AG09319 (cell line): ENCODE data around the gene FAM78B.

Experiments used
- DNase-seq: peaks from one replicate; pipeline ENCODE4 v3.0.0-alpha.2; 2010; ENCODE audit warnings: low read depth; ENCODE audit errors: extremely low read depth
- TF ChIP-seq, protein P1 (sequence below): IDR thresholded peaks from 2 replicates; pipeline ENCODE4 v1.5.1; 2011; ENCODE audit warnings: low read depth, mild to moderate bottlenecking, inconsistent platforms, low read length, moderate library complexity

The FAM78B gene

DNA sequence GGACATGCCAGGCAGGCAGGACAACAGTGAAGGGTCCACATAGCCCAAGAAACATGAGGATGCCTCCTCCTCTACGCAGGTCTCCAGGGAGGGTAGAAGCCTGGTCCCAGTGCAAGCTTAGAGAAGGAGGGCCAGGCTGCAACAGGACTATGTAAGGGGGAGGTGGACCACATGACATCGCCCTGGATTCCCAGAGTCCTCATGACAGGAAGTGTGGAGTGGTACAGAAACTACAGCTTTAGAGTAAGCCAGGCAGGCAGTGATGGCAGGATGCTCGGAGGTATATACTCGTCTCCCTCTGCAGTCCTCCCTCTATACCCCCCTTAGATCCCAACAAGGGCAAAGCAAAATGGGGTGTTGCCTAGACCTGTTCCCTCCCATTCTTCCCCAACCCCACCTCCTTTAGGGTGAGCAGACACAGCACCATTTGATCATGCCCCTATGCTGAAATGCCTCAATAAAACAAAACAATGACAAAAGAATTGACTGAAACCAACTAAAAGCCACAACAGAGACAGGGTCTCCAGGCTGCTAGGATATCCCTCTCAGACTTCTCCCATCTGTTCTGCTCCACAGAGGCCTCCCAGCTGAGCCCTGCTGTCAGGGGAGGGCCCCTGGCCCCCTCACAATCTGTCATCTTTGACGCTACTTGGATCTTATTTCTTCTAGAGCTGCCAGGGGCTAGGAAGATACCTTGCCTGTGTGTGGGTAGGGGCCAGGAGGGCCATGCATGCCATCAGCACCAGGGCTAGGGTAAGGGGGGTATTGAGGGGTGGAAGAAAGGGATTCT lies 13.1 kb downstream of the FAM78B start:
- no peak for DNase-seq
- TF ChIP-seq, protein P1, sequence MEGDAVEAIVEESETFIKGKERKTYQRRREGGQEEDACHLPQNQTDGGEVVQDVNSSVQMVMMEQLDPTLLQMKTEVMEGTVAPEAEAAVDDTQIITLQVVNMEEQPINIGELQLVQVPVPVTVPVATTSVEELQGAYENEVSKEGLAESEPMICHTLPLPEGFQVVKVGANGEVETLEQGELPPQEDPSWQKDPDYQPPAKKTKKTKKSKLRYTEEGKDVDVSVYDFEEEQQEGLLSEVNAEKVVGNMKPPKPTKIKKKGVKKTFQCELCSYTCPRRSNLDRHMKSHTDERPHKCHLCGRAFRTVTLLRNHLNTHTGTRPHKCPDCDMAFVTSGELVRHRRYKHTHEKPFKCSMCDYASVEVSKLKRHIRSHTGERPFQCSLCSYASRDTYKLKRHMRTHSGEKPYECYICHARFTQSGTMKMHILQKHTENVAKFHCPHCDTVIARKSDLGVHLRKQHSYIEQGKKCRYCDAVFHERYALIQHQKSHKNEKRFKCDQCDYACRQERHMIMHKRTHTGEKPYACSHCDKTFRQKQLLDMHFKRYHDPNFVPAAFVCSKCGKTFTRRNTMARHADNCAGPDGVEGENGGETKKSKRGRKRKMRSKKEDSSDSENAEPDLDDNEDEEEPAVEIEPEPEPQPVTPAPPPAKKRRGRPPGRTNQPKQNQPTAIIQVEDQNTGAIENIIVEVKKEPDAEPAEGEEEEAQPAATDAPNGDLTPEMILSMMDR, result no peak

DNA sequence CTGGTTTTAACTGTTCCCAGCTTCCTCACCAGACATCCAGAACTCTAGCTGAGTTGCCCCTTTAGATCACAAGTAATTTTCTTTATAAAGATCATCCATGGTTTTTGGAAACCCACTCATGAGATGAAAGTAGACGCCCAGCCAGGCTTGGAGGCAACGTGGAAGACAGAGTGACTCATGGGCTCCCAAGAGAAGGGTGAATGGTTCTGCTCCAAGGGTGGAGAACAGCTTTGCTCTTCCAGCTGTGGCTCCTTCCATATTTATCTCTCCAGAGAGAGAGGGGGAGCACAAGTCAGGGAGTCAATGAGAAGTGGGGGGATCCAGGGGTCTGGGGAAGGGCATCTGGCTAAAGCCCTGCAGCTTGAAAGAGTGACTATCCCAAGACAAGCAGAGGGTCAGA lies 13.8 kb downstream of the FAM78B start:
- TF ChIP-seq, protein P1, result no peak
- no peak for DNase-seq

DNA sequence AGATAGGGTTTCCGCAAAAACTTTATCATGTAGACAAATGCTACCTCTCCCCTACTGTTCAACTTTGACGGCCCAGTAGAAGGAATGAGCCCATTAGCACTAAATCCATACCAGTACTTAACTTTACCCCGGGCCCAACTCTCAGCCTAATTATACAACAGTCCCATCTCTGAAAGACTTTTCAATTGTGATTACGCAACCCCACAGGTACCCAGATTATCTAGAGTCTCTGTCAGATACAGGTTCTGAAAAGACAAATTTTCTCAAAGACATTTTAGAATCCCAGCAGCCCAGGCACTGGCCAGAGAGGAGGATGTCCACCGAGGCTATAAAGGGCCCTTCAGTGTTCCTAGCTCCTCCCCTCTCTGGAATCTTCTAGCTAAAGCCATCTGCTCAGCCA lies 15.0 kb downstream of the FAM78B start:
- no peak for DNase-seq

DNA sequence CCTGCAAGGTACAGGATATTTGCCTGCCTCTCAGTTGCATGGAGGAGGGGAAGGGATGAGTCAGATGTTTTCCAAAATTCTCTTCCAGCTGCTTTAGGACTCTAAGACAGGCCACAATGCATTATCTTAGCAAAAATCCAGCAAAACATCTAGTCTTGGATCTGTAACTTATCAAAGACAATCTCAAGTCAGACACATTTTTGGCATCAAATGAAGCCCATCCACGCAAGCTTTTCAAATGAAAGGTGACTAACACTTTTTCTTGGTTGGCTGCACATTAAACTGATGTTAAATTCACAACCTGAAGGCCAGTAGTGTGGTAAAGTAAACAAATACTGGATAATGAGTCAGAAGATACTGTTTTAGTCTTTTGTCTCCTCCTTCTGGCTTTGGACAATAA lies 21.3 kb downstream of the FAM78B start:
- TF ChIP-seq, protein P1, result no peak
- no peak for DNase-seq

More for the DNA sequence above, 15.0 kb downstream of the FAM78B start:
- TF ChIP-seq, protein P1, result no peak

DNA sequence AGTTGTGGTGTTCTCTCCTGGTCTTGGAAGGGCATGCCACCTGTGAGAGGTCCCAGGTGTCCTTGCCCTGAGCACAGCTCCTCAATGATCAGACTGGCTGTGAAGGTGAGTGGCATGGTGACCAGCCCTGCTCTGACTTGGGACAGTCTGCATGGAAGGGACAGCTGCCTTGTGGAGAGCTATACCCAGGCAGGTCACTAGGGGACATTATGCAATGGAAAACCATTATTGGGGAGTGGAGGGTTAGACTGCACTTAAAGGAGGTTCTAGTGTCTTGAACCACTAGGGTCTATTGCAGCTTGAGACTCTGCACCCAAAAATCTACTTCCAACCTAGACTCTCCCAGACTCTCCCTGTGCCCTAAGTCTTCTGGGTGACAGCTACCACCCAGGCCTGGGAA lies 24.8 kb downstream of the FAM78B start:
- TF ChIP-seq, protein P1, result no peak
- DNase-seq, result no peak

DNA sequence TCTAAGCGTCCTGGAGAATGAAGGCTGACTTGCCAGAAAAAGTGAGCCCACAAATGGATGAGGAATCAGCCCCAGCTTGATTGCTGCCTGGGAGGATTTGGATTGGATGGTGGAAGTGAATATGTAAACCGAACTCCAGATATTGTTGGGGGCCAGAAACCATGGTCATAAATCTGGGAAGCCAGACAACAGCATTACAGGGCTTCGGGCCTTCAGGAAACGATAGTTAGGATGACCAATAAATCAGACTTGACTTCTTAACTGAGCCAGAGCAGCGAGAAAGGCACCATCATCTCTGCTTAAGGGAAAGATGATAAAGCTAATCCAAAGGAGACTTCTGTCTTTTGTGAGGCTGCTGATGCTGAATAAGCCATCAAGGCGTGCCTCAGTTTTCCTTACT lies 26.6 kb downstream of the FAM78B start:
- DNase-seq, result no peak
- TF ChIP-seq, protein P1, result no peak

DNA sequence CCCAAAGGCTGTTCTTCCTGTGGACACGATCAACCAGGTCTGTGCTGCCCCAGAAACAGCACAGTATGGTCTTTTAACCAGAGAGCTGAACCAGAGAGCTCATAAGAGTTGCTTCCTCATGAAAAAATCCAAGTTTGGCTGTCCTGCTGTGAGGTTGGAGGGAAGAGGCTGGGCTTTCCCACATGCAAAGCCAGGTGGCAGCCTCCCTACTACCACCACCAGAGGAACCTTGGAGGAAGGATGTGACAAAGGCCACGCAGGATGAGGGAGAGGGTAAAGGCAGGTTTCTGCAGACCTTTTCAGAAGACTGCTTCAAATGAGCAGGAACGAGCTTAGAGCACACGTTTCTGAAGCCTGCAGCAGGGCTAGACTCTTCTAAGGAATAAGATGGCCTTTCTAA lies 27.1 kb downstream of the FAM78B start:
- TF ChIP-seq, protein P1, result no peak

More for the DNA sequence above, 27.1 kb downstream of the FAM78B start:
- no peak for DNase-seq
